IPS DF 6.9 (cell line): ENCODE data around the gene SASH3.

ENCODE experiments used
- DNase-seq: peaks from one replicate; pipeline ENCODE4 v3.0.0-alpha.2; 2013; ENCODE audit warnings: low read depth, low spot score
- H3K27ac ChIP-seq: one replicate; pipeline ENCODE4 v1.5.1; 2013; ENCODE audit warnings: low read length, control low read depth
- H3K27me3 ChIP-seq: 2 replicates; pipeline ENCODE4 v1.6.1; 2013; ENCODE audit warnings: mild to moderate bottlenecking, low read length; ENCODE audit not compliant: control insufficient read depth, insufficient read depth
- H3K36me3 ChIP-seq: 2 replicates; pipeline ENCODE4 v1.6.1; 2013; ENCODE audit warnings: low read length; ENCODE audit not compliant: control insufficient read depth, insufficient read depth
- H3K4me1 ChIP-seq: 2 replicates; pipeline ENCODE4 v1.6.1; 2013; ENCODE audit warnings: low read length; ENCODE audit not compliant: control insufficient read depth, insufficient read depth
- H3K4me3 ChIP-seq: 2 replicates; pipeline ENCODE4 v1.5.1; 2013; ENCODE audit warnings: mild to moderate bottlenecking, low read length
- H3K9me3 ChIP-seq: 2 replicates; pipeline ENCODE4 v1.6.1; 2013; ENCODE audit warnings: low read length, inconsistent platforms; ENCODE audit not compliant: control insufficient read depth, insufficient read depth
- WGBS: extraction: QIAGEN DNeasy Blood & Tissue Kit; methylation state at CpG from one replicate; pipeline ENCODE4 v1.1.7; 2013; ENCODE audit warnings: mixed read lengths, missing lambda C conversion rate; ENCODE audit not compliant: insufficient read length, insufficient coverage; 5-methylcytosine and 5-hydroxymethylcytosine counted together

SASH3 gene

DNA sequence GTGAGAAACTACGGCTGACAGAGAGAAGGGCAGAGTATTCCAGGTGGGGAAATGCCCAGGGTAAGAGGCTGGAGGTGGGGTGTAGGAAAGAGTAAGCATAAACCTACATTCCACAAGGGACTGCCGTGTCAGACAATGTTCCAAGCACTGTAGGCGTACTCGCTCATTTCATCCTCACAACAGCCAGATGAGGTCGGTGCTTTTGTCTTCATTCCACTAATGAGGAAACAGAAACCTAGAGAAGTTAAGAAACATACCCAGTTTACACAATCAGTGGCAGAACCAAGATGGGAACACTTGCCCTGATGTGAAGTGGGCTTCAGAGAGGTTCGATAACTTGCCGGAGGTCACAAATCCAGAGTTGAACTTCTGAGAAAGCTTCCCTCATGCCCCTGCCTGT, 4.6 kb downstream of the SASH3 start:
- Histone ChIP-seq H3K9me3 (no peaks in the 10 kb centered on the region), H3K36me3 (no peaks in the 10 kb centered on the region), H3K27me3 (no peaks in the 10 kb centered on the region), H3K4me3 (no peak overlapping the region), H3K4me1 (no peaks in the 10 kb centered on the region; the same call in 1 of the 2 replicates), H3K27ac (no peak overlapping the region)
- WGBS = no CpG with 5 or more reads among the region's 7 CpGs
- DNase-seq = no peak

DNA sequence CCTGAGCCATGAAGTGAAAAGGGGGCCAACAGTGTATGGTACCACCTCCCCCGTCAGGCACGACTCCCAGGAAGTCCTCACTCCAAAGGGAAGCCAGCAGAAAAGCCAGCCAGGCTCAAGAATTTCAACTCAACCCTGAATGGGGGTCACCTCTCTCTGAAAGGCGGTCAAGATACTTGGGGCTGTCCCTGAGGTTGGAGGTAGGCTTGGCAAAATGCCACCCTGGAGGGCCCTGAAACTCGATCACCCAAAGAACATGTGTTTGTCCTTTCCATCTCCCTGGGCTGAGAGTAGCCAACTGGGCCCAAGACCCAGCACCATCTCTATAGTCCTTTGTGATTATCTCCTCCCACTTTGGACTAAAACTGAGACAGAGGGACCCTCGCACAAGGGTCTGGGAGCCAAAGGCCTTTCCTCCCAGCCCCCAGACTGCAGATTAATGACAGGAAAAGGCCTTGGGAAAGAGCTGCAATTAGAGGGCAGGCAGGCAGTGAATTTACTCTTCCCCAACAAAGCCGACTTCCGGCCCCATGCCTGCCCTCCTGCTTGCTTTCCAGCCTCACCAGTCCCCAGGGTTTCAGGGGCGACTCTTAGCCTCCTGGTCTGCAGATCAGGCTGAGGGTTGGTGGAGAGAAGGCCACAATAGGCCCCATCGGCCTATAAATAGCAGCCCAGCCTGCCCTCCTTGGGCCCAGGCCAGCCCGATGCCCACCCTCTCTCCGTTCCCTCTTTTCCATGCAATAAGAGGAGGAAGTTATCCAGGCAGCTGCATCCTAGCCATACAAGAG, 5.6 kb downstream of the SASH3 start:
- Histone ChIP-seq H3K36me3 (no peaks in the 10 kb centered on the region), H3K27ac (no peak overlapping the region), H3K27me3 (no peaks in the 10 kb centered on the region), H3K4me1 (no peaks in the 10 kb centered on the region; the same call in 1 of the 2 replicates), H3K4me3 (no peak overlapping the region), H3K9me3 (no peaks in the 10 kb centered on the region)
- DNase-seq = no peak
- WGBS = no CpG with 5 or more reads among the region's 11 CpGs

DNA sequence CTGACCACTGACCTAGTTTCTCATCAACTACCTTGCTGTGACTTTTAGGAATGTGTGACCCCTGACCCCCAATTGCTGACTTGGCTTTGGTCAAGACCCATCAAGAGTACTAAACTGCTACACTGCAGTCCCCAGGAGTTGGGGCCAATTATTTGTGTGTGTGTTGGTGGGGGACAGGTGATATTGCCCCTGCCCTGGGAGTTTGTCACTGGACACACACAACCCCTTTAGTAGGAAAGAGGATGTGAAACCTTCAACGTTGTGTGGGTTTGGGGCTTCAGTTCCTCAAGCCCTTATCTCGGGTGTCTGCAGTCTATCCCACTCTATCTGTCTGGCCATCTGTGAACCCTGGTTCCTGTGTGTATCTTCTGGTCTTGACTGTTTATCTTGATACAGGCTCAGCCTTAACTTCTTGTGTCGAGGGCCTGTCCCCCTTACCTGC, 6.5 kb downstream of the SASH3 start:
- H3K27me3 ChIP-seq = no peaks in the 10 kb centered on the region
- no peaks in the 10 kb centered on the region for H3K36me3 ChIP-seq
- H3K27ac ChIP-seq = no peak overlapping the region
- DNase-seq = no peak
- no peaks in the 10 kb centered on the region for H3K9me3 ChIP-seq
- no peak overlapping the region for H3K4me3 ChIP-seq
- no peaks in the 10 kb centered on the region; the same call in 1 of the 2 replicates for H3K4me1 ChIP-seq
- no CpG with 5 or more reads among the region's 3 CpGs for WGBS

DNA sequence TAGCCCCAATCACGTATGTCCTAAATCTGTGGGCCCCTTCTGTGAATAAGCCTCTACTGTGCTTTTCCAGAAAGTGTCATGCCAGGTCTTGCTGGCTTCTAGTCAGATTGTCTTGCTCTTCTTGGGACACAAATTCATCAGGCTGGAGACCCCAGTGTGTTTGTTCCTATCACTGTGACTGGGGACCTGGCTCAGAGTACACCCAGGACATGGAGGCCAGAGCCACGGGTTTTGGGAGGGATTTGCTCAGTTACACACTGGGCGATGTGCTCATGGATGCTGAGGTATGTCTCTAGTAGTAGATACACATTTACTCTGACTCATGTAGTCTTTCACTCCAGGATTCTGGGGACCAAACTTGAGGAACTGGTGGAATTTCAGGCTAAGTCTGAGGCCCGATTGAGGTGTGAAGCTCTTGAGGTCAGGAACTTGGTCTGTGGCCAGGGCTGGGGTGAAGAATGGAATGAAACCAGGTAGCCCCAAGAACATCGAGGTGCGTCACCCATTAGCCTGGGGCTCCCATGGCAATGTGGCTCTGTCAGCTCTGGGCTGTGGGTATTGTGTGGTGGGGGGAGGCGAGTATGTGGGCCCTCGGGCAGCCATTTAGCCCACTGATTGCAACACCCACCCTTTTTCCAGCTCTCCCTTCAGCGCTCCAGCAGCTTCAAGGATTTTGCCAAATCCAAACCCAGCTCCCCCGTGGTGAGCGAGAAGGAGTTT, 7.7 kb downstream of the SASH3 start:
- H3K4me3 ChIP-seq = no peak overlapping the region
- no peaks in the 10 kb centered on the region for H3K36me3 ChIP-seq
- H3K27me3 ChIP-seq = no peaks in the 10 kb centered on the region
- no CpG with 5 or more reads among the region's 11 CpGs for WGBS
- H3K4me1 ChIP-seq = no peaks in the 10 kb centered on the region
- DNase-seq = no peak
- no peaks in the 10 kb centered on the region for H3K9me3 ChIP-seq
- H3K27ac ChIP-seq = no peak overlapping the region

DNA sequence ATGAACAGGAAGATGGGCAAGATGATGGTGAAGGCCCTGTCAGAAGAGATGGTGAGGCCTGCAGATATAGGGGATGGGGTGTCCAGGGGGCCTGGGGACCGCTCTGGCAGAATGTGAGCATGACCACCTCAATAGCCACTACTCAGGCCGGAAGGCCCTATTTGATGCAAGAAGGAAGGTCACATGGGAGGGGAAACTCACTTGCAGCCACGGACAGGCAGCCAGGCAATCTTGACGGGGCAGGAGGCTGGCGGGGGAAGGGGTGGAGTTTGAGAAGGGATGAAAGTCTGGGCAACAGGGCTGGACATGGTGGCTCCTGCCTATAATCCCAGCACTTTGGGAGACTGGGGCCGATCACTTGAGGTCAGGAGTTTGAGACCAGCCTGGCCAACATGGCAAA, 8.8 kb downstream of the SASH3 start:
- H3K9me3 ChIP-seq = no peaks in the 10 kb centered on the region
- H3K4me1 ChIP-seq = no peaks in the 10 kb centered on the region
- no peak for DNase-seq
- no peak overlapping the region for H3K27ac ChIP-seq
- WGBS = no CpG with 5 or more reads among the region's 6 CpGs
- no peak overlapping the region for H3K4me3 ChIP-seq
- no peaks in the 10 kb centered on the region for H3K27me3 ChIP-seq
- H3K36me3 ChIP-seq = no peaks in the 10 kb centered on the region

DNA sequence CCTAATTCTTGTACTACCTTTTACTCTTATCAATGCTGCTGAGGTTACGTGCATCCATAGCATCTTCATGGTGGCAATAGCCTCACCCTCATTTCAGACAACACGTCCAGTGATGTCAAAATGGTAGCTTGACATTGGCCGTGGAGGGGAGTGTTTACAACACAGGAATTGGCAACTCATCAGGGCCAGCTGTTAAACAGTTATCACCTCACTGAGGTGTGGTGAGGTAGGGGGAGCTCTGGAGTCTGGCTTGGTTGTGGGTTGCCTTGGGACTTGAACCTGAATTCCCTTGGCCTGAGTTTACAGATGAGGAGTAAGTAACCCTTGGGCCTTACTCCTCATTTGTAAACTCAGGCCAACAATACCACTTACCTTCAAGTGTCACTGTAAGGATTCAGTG, 10.4 kb downstream of the SASH3 start:
- no peaks in the 10 kb centered on the region for H3K4me1 ChIP-seq
- WGBS = no CpG with 5 or more reads among the region's 3 CpGs
- H3K27me3 ChIP-seq = no peaks in the 10 kb centered on the region
- H3K4me3 ChIP-seq = no peak overlapping the region
- no peak for DNase-seq
- H3K9me3 ChIP-seq = no peaks in the 10 kb centered on the region
- H3K36me3 ChIP-seq = no peaks in the 10 kb centered on the region
- no peak overlapping the region for H3K27ac ChIP-seq

DNA sequence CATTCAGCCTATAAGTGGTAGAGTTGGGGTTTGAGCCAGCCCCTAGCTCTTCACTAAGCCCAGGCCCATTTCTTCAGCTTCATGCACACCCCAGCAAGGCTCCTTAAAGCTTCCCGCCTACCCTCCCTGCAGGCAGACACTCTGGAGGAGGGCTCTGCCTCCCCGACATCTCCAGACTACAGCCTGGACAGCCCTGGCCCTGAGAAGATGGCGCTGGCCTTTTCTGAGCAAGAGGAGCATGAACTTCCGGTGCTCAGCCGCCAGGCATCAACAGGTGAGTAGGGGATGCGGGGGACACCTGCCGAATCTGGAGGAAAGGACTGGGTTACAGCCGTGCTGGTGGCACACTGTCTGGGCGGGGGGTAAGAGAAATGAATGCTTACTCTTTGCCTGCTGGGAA, 11.1 kb downstream of the SASH3 start:
- Histone ChIP-seq H3K27ac (no peak overlapping the region), H3K27me3 (no peaks in the 10 kb centered on the region), H3K9me3 (no peaks in the 10 kb centered on the region), H3K36me3 (no peaks in the 10 kb centered on the region), H3K4me1 (no peaks in the 10 kb centered on the region), H3K4me3 (no peak overlapping the region)
- no peak for DNase-seq
- no CpG with 5 or more reads among the region's 9 CpGs for WGBS

DNA sequence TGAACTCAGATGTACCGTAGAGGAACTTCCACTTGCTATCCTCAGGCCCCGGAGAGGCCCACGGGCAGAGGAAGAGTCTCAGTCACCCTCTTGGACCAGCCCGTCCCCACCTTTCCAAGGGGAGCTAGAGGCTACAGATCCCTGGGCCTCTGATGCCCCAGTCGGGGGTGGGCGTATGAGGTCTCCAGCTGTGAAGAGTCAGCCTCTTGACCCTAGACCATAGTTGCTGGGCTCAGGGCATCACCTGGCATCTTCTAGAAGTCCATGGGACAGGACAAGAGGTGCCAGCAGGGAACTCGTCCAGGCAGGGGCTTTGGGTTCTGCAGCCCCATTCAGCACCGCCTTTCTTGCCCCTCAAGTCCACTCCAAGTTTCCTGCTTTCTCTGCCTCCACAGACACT, 11.6 kb downstream of the SASH3 start:
- no CpG with 5 or more reads among the region's 8 CpGs for WGBS
- no peak overlapping the region for H3K4me3 ChIP-seq
- no peaks in the 10 kb centered on the region for H3K27me3 ChIP-seq
- no peaks in the 10 kb centered on the region for H3K4me1 ChIP-seq
- H3K36me3 ChIP-seq = no peaks in the 10 kb centered on the region
- no peaks in the 10 kb centered on the region for H3K9me3 ChIP-seq
- no peak for DNase-seq
- no peak overlapping the region for H3K27ac ChIP-seq

DNA sequence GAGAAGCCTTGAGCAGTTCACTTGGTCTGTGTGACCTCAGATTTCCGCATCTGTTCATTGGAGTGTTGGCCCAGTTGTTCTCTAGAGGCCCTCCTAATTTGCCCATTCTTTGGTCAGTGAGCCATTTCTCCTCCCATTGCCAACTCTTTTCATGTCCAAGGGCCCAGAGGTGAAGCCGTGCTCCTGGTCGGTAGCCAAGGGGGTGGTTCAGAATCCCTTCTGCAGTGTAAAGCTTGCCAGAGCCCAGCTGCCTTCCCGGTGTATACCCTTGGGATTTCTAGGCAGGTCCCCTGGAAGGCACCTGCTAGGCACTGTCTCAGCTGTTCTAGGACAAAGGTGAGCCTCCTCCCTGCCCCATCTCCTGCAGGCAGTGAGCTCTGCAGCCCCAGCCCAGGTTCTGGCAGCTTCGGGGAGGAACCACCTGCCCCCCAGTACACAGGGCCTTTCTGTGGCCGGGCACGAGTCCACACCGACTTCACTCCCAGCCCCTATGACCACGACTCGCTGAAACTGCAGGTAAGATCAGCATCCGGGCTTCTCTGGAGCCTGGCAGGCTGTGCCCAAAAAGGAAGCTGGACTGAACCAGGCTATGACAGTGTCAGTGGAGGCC, 12.3 kb downstream of the SASH3 start:
- Histone ChIP-seq H3K27me3 (no peaks in the 10 kb centered on the region), H3K9me3 (no peaks in the 10 kb centered on the region), H3K27ac (no peak overlapping the region), H3K4me1 (no peaks in the 10 kb centered on the region), H3K4me3 (no peak overlapping the region), H3K36me3 (no peaks in the 10 kb centered on the region)
- no CpG with 5 or more reads among the region's 11 CpGs for WGBS
- no peak for DNase-seq

DNA sequence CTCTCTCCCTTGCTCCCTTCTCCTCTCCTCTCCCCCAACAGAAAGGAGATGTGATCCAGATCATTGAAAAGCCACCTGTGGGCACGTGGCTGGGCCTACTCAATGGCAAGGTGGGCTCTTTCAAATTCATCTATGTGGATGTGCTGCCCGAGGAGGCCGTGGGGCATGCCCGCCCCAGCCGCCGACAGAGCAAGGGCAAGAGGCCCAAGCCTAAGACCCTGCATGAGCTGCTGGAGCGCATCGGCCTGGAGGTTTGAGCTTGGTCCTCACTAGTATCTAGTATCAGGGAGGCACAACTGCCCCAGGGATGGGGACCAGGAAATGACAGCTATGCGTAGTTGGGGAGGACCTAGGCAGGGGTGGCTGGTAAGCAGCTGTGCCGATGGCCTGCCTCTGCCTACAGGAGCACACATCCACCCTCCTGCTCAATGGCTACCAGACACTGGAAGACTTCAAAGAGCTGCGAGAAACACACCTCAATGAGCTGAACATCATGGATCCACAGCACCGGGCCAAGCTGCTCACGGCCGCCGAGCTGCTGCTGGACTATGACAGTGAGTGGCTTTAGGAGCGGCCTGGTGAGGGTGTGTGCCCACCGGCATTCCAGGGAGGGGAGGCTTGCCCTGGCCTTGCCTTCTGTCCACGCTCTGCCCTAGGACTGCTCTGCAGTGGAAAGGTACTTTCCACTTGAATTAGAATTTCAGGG, 13.0 kb downstream of the SASH3 start:
- H3K27ac ChIP-seq = no peak overlapping the region
- no CpG with 5 or more reads among the region's 18 CpGs for WGBS

More for the DNA sequence above, 13.0 kb downstream of the SASH3 start:
- no peaks in the 10 kb centered on the region for H3K4me1 ChIP-seq
- no peak overlapping the region for H3K4me3 ChIP-seq
- no peaks in the 10 kb centered on the region for H3K27me3 ChIP-seq
- no peaks in the 10 kb centered on the region for H3K36me3 ChIP-seq
- DNase-seq = no peak
- H3K9me3 ChIP-seq = no peaks in the 10 kb centered on the region
